ENCODE measurements around the gene JMY. TPM values are rescaled to one million over a fixed set of nuclear protein-coding genes. Genes with fewer than 3 reads are reported as not detected.

Gene JMY
- total and polyA plus RNA-seq, 4 donors, result 2.0 to 33.6 (median 4.9) TPM

DNA sequence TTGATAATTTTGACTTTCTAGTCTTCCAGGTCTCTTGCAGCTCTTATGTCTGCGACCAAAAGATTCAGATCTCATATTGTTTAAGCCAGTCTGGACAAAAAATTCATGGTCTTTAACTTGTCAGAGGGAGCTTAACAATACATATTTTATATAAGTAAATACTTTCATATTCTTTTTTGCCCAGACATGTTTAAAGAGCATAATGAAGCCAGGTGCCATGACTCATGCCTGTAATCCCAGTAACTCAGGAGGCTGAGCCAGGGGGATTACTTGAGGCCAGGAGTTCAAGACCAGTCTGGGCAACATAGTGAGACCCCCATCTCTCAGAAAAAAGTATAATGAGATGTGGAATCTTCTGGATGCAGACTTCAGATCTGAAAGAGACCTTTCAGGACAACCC, 69.8 kb downstream of the JMY start:
- Histone ChIP-seq H3K9ac (ENCODE audit: insufficient read depth in 1 of 2, low read length in 2 of 2) (no peak overlapping the region), H3K4me3 (no peak overlapping the region), H3K36me3 (ENCODE audit: control insufficient read depth in 4 of 4, insufficient read depth in 4 of 4, low read length in 4 of 4) (peaks cover 2 to 24% (median 8%) of the 10 kb centered on the region in 4 donors), H3K9me3 (ENCODE audit: control insufficient read depth in 4 of 4, insufficient read depth in 3 of 4, low read length in 3 of 4) (no peaks in the 10 kb centered on the region), H3K27ac (ENCODE audit: low read depth in 1 of 2, low read length in 1 of 2) (no peak overlapping the region), H3K27me3 (ENCODE audit: control insufficient read depth in 3 of 3, insufficient read depth in 3 of 3, low read length in 2 of 3) (no peaks in the 10 kb centered on the region), H3K4me1 (ENCODE audit: control insufficient read depth in 5 of 5, insufficient read depth in 5 of 5, low read length in 5 of 5) (no peaks in the 10 kb centered on the region)
- 97 to 100% methylated on average over 1 of the region's 1 CpG for WGBS, 2 donors
- TF ChIP-seq, protein P1, sequence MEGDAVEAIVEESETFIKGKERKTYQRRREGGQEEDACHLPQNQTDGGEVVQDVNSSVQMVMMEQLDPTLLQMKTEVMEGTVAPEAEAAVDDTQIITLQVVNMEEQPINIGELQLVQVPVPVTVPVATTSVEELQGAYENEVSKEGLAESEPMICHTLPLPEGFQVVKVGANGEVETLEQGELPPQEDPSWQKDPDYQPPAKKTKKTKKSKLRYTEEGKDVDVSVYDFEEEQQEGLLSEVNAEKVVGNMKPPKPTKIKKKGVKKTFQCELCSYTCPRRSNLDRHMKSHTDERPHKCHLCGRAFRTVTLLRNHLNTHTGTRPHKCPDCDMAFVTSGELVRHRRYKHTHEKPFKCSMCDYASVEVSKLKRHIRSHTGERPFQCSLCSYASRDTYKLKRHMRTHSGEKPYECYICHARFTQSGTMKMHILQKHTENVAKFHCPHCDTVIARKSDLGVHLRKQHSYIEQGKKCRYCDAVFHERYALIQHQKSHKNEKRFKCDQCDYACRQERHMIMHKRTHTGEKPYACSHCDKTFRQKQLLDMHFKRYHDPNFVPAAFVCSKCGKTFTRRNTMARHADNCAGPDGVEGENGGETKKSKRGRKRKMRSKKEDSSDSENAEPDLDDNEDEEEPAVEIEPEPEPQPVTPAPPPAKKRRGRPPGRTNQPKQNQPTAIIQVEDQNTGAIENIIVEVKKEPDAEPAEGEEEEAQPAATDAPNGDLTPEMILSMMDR (IDR thresholded peaks at IDR 0.05; ENCODE audit: control extremely low read depth, extremely low read depth), result no peak
- ATAC-seq (ENCODE audit: insufficient read depth, low FRiP score) (no peak), DNase-seq (no peak)

DNA sequence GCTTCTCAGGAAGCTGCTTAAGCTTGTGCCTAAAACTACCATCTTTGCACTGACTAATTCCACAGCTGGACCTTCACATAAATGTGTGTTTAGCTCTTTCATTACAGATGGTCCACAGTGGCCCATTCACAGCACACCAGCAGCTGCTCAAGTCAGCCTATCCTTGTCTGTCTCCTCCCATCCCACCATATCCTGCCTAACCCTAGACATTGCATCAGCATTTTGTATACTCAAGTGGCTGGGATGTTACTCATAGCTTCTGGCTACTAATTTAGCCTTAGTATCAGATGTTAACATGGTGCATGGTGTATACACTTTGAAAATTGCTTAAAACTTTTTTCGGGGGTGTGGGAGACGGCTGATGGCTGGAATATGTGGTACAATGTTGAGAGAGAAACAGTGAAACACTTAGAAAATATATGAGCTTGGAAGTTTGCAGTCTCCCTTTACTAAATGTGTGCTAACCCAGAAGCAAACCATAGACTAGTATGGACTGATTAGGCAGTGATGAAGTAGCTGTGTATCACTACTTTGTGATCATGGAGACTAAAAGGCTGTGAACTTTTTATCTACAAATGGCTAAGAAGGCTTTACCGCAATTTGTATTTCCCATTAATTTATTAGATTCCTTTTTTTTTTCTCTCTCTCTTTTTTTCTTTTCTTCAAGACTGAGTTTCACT, 83.1 kb downstream of the JMY start:
- Histone ChIP-seq H3K27ac (ENCODE audit: low read depth in 1 of 2, low read length in 1 of 2) (no peak overlapping the region), H3K4me3 (no peak overlapping the region), H3K36me3 (ENCODE audit: control insufficient read depth in 4 of 4, insufficient read depth in 4 of 4, low read length in 4 of 4) (peaks cover 2 to 19% (median 15%) of the 10 kb centered on the region in 4 donors), H3K27me3 (ENCODE audit: control insufficient read depth in 3 of 3, insufficient read depth in 3 of 3, low read length in 2 of 3) (no peaks in the 10 kb centered on the region), H3K9ac (ENCODE audit: insufficient read depth in 1 of 2, low read length in 2 of 2) (no peak overlapping the region), H3K4me1 (ENCODE audit: control insufficient read depth in 5 of 5, insufficient read depth in 5 of 5, low read length in 5 of 5) (no peaks in the 10 kb centered on the region), H3K9me3 (ENCODE audit: control insufficient read depth in 4 of 4, insufficient read depth in 3 of 4, low read length in 3 of 4) (no peaks in the 10 kb centered on the region)
- ATAC-seq (ENCODE audit: insufficient read depth, low FRiP score) (no peak), DNase-seq (no peak)
- TF ChIP-seq, protein P1 (IDR thresholded peaks at IDR 0.05; ENCODE audit: control extremely low read depth, extremely low read depth), result no peak
- 95 to 98% methylated on average over 3 of the region's 3 CpGs for WGBS, 2 donors

DNA sequence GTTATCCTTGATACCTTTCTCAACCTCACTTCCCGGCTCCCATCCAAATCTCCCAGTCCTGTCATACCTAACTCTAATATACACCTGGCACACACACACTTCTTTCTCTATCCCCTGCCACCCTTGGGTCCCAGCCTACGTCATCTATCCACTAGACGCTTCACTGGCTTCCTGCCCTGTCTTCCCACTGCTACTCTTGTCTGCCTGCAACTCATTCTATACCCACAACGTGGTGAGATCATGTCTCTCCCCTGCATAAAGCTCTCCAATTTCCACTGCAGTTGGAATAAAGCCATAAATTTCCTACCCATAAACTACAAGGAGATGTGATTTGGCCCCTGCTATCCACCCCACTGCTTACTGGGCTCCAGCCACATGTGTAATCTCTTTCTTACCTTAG, 93.5 kb downstream of the JMY start:
- ATAC-seq (ENCODE audit: insufficient read depth, low FRiP score) (no peak), DNase-seq (no peak)
- Histone ChIP-seq H3K27ac (ENCODE audit: low read depth in 1 of 2, low read length in 1 of 2) (no peak overlapping the region), H3K9me3 (ENCODE audit: control insufficient read depth in 4 of 4, insufficient read depth in 3 of 4, low read length in 3 of 4) (no peaks in the 10 kb centered on the region), H3K4me3 (no peak overlapping the region), H3K4me1 (ENCODE audit: control insufficient read depth in 5 of 5, insufficient read depth in 5 of 5, low read length in 5 of 5) (no peaks in the 10 kb centered on the region), H3K27me3 (ENCODE audit: control insufficient read depth in 3 of 3, insufficient read depth in 3 of 3, low read length in 2 of 3) (no peaks in the 10 kb centered on the region), H3K36me3 (ENCODE audit: control insufficient read depth in 4 of 4, insufficient read depth in 4 of 4, low read length in 4 of 4) (peaks cover 0 to 3% (median under 1%) of the 10 kb centered on the region in 4 donors), H3K9ac (ENCODE audit: insufficient read depth in 1 of 2, low read length in 2 of 2) (no peak overlapping the region)
- TF ChIP-seq, protein P1 (IDR thresholded peaks at IDR 0.05; ENCODE audit: control extremely low read depth, extremely low read depth), result no peak
- WGBS, 2 donors, result 88% methylated on average over 4 of the region's 4 CpGs

DNA sequence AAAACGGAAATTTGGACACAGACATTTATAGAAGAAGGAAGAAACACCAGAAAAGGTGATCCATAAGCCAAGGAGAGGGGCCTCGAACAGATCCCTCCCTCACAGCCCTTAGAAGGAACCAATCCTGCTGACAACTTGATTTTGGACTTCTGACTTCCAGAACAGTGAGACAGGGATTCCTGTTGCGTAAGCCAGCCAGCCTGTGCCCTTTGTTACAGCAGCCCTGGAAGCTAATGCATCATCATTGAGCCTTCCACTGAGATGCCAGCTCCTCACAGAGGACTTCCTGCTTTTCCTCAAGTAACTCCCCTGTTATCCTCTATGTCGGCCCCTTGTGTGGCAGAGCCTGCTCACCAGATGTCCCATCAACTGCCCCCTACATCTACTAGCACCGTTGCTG, 94.1 kb downstream of the JMY start:
- H3K27ac ChIP-seq (ENCODE audit: low read depth in 1 of 2, low read length in 1 of 2), result no peak overlapping the region
- H3K9me3 ChIP-seq (ENCODE audit: control insufficient read depth in 4 of 4, insufficient read depth in 3 of 4, low read length in 3 of 4), result peaks cover 0 to 2% (median 0%) of the 10 kb centered on the region in 4 donors
- no peak overlapping the region for H3K4me3 ChIP-seq
- DNase-seq, result no peak
- no peak for ATAC-seq (ENCODE audit: insufficient read depth, low FRiP score)
- H3K36me3 ChIP-seq (ENCODE audit: control insufficient read depth in 4 of 4, insufficient read depth in 4 of 4, low read length in 4 of 4), result peaks cover 0 to 3% (median under 1%) of the 10 kb centered on the region in 4 donors
- no peaks in the 10 kb centered on the region for H3K27me3 ChIP-seq (ENCODE audit: control insufficient read depth in 3 of 3, insufficient read depth in 3 of 3, low read length in 2 of 3)
- TF ChIP-seq, protein P1 (IDR thresholded peaks at IDR 0.05; ENCODE audit: control extremely low read depth, extremely low read depth), result no peak
- no peaks in the 10 kb centered on the region for H3K4me1 ChIP-seq (ENCODE audit: control insufficient read depth in 5 of 5, insufficient read depth in 5 of 5, low read length in 5 of 5)
- WGBS, 2 donors, result 84 to 91% methylated on average over 5 of the region's 5 CpGs
- H3K9ac ChIP-seq (ENCODE audit: insufficient read depth in 1 of 2, low read length in 2 of 2), result no peak overlapping the region

Measured in lung (tissue), 12 donors.